GM12864 (cell line): ENCODE measurements around the gene C9orf153.

Source experiments
- DNase-seq: peaks from one replicate; pipeline ENCODE4 v3.0.0-alpha.2; 2011; ENCODE audit warnings: low read depth
- H3K4me3 ChIP-seq: 2 replicates; pipeline ENCODE4 v1.5.1; 2011; ENCODE audit warnings: mild to moderate bottlenecking, low read depth, low read length, control low read depth
- TF ChIP-seq, protein P1 (sequence below): IDR thresholded peaks from 2 replicates; pipeline ENCODE4 v1.5.1; 2011; ENCODE audit warnings: low read depth, mild to moderate bottlenecking, moderate library complexity, low read length, control low read depth, inconsistent platforms; ENCODE audit errors: missing control alignments

The C9orf153 gene

GRCh38 chr9:86183229-86184137 is 76.0 kb downstream of the C9orf153 start:
- no peak overlapping the region for H3K4me3 ChIP-seq
- TF ChIP-seq, protein P1, sequence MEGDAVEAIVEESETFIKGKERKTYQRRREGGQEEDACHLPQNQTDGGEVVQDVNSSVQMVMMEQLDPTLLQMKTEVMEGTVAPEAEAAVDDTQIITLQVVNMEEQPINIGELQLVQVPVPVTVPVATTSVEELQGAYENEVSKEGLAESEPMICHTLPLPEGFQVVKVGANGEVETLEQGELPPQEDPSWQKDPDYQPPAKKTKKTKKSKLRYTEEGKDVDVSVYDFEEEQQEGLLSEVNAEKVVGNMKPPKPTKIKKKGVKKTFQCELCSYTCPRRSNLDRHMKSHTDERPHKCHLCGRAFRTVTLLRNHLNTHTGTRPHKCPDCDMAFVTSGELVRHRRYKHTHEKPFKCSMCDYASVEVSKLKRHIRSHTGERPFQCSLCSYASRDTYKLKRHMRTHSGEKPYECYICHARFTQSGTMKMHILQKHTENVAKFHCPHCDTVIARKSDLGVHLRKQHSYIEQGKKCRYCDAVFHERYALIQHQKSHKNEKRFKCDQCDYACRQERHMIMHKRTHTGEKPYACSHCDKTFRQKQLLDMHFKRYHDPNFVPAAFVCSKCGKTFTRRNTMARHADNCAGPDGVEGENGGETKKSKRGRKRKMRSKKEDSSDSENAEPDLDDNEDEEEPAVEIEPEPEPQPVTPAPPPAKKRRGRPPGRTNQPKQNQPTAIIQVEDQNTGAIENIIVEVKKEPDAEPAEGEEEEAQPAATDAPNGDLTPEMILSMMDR = no peak
- DNase-seq = no peak

DNA sequence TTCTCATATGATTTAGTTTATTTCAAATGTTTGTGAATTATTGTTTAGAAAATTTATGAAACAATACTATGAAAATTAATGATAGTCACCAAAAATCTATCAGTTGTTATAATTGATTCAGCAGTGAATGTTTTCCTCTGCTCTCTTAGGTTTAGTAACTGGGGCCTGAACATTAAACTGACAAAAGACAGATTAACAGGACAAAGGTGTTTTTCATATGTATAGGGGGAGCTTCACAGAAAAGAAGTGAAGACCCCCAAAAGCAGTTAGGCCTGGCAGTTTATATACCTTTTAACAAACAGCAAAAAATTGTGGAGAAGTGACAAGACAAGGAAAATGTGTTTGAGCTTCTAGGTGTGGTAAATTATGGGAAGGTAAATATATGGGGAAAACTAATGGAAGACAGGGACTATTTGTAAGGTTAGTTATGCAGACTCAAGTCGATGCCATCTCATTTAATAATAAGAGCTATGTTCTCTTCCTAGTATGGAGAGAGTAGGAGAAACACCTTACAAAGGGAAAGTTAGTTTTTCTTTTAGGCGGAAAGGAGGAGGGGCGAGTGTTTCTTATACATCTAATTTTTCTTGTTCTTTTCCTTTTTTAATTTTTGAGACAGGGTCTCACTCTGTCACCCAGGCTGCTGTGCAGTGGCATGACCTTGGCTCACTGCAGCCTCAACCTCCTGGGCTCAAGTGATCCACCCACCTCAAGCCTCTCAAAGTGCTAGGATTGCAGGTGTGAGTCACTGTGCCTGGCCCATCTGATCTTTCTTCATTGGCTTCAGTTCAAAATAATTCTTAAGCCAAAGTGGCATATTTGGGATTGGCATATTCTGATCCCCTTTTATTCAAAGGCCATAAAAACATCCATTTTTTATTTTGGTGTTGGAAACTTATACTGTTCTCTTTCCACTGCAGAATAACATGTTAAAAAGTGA is 77.8 kb downstream of the C9orf153 start:
- TF ChIP-seq, protein P1 = no peak
- H3K4me3 ChIP-seq = no peak overlapping the region
- DNase-seq = no peak

- TF ChIP-seq, protein P1 = no peak
- DNase-seq = no peak
- no peak overlapping the region for H3K4me3 ChIP-seq
Measured at GRCh38 chr9:86178503-86178902, 81.0 kb downstream of the C9orf153 start.

DNA sequence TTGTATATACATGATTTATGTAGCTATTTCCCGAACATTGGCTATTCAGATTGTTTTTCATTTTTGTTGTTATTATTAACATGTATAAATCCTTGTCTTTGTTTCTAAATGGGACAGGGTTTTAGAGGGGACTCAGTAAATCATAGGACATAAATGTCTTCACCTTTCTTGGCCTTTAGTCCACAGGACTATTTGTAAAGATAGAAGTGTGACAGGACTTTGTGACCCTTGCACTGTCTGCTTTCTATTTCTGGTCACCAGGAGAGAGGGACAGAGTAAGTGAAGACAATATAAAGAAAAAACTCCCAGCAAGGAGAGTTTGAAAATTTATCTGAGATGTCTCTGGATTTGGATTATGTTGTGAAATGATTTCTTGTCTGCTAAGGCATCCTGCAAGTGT is 81.5 kb downstream of the C9orf153 start:
- H3K4me3 ChIP-seq = no peak overlapping the region
- no peak for DNase-seq
- TF ChIP-seq, protein P1 = no peak

- TF ChIP-seq, protein P1 = no peak
- no peak overlapping the region for H3K4me3 ChIP-seq
- DNase-seq = no peak
Measured at GRCh38 chr9:86176468-86176867, 83.0 kb downstream of the C9orf153 start.

DNA sequence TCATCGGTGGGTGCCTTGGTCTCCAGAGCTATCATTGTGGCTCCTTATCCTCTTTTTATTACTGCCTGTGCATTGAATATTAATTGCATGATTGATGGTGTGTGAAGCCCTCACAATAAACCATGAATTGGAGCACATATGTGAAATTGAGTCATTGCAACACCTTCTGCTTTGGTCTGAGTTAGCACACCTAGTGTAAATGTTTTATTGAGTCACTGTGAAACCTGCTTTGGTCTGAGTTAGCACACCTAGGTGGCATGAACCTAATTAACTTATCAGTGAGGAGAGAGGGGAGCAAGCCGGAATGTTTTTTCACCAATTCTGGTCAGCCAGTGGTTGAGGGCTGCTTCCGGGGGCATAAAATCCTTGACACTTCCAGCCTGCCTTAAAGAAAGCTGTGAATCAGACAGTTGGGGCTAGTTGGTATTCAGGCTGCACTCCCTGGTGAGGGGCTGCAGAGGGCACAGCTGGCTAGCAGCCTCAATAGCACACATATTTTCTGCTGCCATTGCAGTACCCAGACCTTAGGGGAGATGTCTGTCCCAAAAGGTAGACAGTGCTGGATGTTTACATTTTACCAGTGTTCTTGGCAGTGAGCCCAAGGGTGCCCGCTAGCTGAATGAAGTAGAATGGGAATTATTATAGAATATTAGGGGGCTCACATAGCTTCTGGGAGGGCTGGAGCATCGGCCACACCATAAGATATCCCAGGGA is 83.6 kb downstream of the C9orf153 start:
- no peak for DNase-seq

More for the DNA sequence above, 83.6 kb downstream of the C9orf153 start:
- TF ChIP-seq, protein P1 = no peak
- no peak overlapping the region for H3K4me3 ChIP-seq
